HG03064 (cell line): ENCODE measurements around the gene SLC6A20.

Experiments
- ATAC-seq: cut with Tn5 transposase; IDR thresholded peaks from one replicate; pipeline ENCODE4 v1.9.1; 2021; ENCODE audit warnings: low read depth; ENCODE audit not compliant: unreplicated experiment

The SLC6A20 gene

DNA sequence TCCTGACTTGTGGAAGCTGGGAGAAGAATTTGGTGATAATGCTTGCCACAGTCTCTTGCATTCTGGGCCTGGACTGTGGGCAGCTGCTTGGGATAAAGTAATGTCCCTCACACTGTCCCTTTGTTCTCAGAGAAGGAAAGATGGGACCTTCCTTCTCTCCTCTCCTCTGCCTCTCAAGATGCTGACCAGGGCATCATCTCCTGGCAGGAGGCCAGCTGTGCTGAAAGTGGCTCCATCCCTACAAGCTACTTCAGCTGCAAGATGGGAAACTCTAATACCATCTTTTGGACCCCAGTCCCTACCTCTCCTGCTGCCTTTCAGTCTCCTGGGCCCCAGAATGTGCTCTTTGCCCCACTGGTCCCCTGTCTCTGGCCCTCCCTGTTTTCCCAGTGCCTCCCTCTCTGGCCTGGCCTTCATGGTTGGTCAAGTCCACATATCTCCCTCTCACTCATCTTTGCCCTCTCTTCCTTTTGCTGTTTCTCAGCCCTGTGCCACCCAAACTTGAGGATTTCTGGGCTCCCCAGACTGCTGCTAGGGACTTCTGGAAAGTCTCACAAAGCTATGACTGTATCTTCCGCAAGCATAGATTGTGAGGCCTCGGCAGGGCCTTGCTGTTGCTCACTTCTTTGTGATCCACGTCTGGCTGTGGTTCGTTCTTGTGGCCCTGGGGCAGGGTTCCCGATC lies 7.1 kb upstream of the SLC6A20 start:
- no peak for ATAC-seq

DNA sequence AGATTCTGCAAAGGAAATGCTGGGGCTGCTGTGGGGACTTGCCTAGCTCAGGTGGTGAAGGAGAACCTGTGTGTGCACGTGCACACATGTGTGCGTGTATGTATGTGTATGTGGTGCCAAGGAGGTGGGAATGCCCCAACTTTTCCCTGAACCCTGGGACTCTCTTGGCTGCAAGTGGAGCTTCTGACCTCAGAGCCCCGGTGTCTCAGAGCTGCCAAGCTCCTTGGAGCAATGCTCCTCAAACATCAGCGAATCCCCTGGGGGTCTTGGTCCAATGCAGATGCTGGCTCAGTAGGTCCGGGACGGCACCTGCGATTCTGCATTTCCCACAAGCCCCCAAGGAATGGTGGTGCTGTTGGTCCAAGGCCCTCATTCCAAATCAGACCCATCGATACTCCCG lies 5.8 kb upstream of the SLC6A20 start:
- ATAC-seq, result no peak

DNA sequence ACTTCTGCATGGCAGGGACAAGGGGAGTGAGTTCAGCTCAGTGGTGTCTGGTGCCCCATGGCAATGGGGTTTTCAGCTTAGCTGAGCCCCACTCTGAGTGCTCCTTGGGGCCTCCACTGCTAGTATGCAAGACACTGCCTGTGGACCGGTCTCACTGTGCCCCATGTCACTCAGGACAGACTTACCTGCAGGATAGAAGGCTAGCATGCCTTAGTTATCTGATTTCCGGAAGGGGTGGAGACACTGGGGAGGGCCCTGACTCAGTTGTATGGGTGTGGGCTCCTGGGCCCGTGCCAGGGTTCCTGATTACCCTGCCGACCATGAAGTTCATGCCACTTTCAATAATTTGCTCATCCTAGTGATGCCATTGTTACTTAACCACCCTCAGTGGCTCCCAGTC lies 4.3 kb upstream of the SLC6A20 start:
- ATAC-seq, result no peak

DNA sequence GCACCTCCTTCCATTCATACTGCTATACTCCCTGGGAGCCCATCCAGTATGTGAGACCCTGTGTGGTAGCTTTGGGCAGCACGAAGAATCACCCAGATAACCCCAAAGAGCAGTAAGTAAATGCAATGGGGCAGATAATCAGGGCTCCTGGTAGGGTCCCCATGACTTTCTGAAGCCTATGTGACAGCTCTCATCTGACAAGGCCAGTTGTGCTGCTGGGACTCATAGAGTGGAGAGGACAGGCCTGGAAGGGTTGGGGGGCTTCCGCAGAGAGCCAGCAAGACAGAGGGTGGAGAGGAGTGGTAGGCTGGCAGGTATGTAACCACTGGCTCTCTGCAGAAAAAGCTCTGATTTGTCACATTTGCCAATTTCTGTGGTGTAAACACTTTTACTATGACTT lies 3.2 kb upstream of the SLC6A20 start:
- ATAC-seq, result no peak

DNA sequence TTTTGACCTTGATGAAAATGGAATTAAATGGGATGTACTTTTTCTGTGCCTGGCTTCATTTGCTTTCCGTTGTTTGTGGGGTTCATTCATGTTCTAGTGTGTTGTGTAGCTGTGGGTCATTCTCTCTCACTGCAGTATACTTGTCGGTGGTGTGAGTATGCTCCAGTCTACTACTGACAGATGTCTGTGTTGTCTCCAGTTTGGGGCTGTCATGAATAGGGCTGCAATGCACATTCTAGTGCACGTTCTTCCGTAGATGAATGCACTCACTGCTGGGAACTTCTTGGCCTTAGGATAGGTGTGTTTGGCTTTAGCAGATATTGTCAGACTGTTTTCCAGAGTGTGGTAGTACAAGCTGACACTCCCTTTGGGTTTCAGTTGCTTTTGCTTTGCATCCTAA lies 1.7 kb upstream of the SLC6A20 start:
- ATAC-seq, result no peak

DNA sequence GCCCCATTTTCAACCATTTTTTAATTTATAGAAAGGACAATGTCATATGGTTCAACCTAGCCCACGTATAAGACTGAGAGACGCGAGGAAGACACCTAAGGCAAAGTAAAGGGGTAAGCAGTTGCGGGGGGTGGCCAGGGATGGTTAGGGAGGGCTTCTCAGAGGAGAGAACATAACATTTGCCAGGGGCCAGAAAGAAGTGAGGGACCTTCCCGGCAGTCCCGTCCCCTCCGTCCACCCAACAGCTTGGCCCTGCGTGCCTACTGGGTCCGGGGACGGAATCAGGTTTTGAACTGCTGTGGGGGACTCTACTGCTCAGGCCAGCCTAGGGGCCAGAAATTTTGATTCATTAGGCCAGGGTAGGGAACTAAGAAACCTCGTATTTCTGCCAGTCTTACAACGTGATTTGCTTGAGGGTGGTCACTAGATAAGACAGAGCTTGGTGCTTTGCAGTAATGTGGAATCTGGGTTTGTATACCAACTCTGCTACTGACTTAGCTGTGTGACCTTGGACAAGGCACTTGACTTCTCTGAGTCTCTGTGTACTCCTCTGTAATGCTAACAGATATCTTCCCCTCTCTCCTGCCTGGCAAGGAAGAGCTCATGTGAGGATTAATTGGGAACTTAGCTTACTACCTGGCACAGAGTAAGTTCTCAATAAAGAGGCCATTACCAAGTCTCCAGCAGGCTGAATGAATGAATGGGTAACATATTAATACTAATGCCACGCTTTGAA lies 734 bp upstream of the SLC6A20 start:
- ATAC-seq, result no peak

DNA sequence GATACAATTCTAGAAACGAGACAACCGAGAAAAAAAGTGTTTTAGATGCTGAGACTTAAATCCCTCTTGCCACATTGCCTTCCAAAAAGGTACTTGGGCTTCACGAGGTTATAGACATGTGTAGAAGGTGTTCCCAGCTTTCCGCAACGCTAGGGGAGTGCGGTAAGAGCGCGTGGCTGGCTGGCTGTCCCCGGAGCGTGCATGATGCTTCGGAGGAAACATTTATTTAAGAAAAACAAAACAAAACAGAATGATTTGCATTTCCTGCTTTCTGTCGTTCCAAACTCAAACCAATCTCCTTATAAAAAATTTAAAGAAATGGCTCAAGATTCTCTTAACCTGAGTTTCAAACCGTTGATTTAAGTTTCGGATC lies 841 bp downstream of the SLC6A20 start:
- ATAC-seq, result no peak

DNA sequence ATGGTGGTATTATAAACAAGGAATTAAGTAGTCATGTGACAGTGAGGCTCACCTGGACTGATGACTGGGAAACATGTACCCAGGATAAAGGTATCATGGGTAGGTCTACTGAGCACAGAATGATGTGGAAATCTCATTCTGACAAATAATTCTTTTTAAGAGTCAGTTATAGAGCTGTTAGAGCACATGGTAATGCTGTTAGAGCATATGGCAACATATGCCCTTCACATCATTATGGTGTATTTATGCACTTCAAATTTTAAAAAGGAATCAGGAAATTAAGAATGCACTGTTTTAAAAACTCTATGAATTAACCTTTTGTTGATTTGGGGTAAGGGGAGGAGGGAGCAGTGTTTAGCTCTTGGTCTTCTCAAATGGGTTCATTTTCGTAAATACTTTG lies 1.7 kb downstream of the SLC6A20 start:
- no peak for ATAC-seq

DNA sequence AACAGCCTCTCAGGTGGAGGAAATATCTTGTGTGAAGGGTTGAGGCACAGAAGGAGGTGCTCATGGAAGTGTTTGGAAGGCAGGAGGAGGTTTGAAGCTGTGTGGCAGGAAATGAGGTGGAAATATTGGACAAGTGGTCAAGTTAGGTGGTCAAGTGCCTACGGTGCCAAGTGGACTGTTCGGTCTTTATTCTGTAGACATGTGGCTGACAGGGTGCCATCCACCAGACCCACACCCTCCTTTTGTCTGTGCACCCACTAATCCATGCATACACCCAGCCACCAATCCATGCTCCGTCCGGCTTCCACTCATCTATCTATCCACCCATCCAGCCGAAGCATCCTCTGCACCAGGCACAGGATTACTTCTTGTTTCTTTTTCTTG lies 2.2 kb downstream of the SLC6A20 start:
- ATAC-seq, result no peak

DNA sequence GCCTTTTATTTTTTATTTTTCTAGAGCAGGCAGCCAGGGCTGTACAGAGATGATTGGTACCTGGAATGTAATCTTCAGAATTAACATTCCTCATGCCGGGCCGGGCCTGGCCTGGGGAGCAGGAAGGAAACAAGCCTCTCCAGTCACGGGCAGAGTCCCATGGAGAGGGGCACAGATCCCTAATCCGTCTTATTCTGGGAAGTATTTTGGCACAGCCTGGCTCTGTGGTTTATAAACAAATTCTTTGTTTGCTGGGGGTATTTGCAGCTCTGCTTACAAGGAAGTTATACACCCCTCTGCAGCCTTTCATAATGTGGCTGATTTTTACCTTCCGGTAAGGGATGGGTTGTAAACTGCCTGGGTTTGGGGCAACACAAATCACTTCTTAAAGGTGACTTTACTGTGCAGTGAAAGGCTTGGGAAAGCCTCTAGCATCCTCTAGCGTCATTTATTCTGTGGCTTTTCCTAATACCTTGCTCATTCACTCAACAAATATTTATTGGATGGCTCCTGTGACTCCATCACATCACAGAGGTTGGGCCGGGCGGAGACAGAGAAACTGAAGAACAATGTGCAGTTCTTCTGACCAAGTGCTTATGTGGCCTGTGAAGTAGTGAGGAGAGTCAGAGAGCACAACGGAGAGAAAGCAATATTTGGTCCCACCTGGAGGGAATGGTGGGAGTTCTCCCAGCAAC lies 2.7 kb downstream of the SLC6A20 start:
- ATAC-seq, result no peak

DNA sequence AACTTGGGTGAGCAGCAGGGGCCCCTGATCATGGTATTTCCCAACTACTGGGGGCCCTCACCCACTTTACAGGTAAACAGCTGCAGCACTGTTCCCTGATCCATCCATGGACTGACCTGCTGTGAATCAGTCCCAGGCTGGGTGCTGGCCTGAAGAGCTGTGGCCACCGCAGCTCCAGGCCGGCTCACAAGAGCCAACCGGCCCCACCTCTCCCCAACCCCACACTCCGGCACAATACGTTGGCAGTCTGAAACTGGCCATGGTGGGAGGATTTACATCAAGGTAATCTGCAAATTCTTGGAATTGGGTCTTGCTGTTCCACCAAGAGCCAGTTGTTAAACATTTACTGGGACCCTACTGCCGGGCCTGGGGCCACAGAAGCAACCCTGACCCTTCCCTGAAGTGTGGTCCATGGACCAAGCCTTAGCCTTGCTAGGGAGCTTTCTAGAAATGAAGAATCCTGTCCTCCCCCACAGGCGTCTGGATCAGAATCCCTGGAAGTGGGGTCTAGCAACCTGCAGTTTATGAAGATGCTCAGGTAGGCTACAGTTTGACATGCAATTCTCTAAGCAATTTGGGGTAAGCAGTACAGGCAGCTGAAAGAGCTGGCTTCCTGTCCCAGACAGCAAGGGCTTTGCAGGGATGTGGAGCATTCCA lies 3.7 kb downstream of the SLC6A20 start:
- ATAC-seq, result no peak

DNA sequence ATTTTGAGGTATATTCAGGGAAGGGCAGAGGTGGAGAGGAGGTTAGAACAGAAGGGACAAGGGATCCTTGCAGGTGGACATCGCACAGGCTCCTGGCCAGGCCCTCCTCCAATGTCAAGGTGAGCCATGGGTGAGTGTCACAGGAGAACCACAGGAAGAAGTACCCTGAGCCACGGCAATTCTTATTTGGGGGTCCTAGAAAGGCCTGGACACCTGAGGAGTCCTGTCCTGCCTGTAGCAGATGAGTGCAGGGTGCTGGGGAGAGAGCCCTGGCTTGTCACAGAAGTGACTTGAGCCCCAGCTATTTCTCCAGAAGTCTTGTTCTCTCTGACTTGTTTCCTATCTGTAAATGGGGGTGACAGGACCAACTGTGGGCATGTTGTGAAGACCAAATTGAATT lies 4.3 kb downstream of the SLC6A20 start:
- no peak for ATAC-seq

DNA sequence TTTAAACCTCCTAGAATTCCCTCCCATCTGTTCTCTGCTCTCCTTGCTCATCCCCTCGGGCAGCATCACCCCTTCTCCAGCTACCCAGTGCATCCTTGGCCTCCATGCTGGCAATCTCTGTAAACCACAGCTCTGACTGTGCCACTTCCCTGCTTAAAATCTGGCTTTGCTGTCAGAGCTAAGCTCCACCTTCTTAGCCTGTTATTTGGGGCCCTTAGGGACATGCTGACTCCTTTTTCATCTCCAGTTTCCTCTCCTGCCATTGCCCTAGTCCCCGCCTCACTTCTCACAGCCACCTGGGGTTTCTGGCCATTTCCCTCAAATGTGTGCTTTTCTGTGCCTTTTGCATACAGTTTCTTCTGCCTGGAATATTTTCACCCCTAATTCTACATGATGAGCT lies 5.7 kb downstream of the SLC6A20 start:
- no peak for ATAC-seq

DNA sequence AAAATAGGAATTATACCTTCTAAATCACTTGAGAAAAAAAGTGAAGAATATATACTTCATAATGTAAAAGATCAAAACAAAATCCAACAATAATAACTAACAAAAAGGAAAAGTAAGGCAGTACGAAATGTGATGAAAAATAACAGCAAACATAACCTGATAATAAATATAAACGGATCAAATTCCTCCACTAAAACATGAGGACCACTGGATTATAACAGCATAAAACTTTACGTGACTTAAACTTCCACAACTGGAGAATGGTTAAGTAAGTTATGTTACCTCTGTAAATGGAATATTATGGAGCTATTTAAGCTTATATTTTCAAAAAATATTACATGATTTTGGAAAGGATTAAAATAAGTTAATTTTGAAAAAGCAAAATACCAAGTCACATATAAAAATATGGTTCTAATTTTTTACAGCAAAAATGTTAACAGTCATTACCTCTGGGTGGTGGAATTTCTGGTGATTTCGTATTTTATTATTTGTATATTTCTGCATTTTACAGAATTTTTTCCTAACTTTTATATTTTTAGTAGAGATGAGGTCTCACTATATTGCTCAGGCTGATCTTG lies 7.0 kb downstream of the SLC6A20 start:
- ATAC-seq, result no peak

DNA sequence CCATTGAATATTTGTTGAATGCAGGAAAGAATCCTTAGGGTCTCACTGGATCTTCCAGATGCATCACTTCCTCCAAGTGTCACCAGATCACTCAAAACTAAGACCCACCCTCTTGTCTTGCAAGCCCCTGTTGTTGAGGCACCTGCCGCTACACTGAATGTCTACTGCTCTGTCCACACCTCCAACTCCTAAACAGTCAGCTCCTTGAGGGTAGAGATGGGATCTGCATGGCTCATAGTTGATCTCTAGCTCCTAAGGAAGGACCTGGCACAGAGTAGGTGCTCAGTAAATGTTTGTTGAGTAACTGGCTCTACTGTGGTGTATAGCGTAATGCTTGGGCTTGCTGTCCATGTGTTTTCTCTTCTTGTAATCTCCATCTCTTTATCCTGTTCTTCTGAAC lies 8.8 kb downstream of the SLC6A20 start:
- no peak for ATAC-seq

DNA sequence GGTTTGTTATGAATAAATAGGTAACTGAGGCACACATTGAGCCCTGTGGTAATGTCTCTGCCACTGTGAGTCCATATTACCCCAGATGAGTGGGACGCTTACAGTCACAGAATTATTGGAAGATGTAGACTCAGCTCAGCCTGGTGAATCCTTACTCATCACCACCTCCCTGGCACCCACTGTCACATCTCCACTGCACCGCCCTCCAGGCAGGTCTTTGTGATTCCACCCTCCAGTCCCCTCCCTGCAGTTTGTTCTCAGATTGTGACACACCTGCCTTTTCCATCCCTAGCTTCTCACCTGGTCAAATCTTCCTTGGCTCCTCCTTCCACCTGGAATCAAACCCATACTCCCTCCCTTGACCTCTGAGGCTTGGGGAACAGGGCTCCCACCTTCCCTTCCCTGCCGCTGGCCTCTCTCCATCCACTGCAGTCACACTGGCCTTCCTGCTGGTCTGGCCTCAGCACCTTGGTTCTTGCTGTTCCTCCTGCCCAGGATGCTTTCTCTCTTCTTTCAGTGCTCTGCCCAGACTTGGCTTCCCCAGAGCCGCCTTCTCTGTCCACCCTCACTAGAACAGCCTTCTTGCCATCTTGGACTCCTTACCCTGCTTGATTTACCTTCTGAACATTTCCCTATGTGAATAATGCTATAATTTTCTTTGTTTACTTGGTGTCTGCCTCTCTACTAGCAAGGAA lies 9.4 kb downstream of the SLC6A20 start:
- no peak for ATAC-seq

DNA sequence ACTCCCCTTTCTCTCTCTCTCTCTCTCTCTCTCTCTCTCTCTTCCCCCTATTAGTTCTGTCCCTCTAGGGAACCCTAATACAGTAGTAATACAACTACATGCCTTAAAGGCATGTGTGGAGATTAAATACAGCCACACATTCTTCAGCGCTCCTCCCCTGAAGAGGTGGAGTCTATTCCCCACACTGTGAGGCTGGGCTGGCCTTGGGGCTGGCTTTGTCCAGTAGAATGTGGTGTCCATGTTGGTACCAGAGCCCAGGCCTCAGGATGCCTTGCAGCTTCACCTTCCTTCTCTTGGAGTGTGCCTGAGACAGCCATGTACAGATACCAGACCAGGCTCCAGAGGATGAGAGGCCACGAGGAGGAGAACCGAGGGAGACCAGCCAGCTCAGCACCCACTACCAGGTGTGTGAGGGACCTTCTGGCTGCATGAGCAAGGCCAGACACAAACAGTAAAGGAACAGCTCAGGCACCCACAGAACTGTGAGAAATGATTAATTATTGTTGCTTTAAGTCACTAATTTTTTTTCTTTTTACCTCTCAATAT lies 10.7 kb downstream of the SLC6A20 start:
- ATAC-seq, result no peak

DNA sequence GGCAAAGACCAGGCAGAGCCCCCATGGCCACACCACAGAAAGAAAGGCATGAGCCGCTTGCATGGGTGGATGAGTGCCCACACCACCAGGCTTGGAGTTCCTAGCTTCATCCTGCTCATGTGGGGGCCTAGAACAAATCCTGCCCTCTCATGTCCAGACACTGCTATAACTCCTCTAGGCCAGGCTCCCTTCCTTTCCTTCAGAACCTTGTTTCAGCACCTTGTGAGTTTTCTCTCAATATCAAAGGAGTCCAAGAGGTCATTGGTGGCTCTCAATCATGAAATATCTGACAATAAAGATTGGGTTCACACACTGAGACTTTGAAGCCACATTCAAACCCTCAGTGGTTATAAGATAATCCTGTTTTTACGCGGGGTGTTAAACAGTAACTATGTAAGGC lies 12.7 kb downstream of the SLC6A20 start:
- no peak for ATAC-seq

DNA sequence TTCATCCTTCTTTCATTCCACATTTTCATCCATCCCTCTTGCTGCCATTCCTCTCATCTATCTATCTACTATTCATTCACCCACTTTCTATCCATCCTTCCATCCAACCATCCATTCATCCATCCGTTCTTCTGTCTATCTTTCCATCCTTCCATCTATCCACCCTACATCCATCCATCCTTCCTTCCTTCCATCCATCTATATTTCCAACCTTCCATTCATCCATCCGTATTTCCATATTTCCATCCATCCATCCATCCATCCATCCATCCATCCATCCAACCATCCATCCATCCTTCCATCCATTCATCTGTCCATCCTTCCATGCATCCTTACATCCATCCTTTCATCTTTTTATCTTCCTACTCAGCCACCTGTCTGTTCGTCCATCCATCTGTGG lies 14.0 kb downstream of the SLC6A20 start:
- no peak for ATAC-seq

DNA sequence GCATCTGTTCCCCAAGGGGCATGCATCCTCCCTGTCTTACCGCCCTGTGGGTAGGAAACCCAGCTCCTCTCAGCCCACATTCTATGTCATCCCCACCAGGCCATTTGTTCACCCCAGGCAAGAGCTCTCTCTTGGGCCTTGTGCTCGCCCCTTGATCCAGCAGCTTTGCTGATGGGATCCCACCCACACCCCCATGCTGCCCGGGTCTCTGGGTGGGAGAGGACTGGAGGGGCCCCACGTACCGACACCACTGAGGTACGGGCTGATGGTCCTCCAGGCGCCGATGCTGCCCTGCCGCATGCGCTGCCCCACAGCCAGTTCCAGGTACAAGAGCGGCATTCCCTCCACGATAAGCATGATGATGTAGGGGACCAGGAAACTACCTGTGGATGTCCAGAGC lies 14.5 kb downstream of the SLC6A20 start:
- ATAC-seq, result no peak
